ENCODE data around the gene MADD.
"Not testable (repeated sequence)": the region's sequence is repeated elsewhere in the genome, so short reads cannot be mapped to it uniquely, and the experiment has no call there.

MADD gene

DNA sequence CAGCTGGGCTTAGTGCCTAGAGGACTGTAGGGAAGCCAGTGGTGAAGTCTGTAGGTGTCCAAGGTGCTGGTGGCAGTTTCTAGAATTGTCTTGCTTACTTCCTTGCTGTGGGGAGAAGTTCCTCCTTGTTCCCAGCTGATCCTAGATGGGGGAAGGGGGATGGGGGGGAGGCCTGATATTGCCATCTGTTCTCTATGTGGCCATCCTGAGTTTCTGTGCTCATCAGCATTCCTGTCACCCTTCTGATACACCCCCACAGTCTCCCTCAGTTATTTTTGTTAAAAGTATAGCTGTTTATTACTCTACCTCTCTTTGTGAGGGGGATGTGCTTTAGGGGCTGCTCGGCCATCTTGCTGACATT, 36.5 kb downstream of the MADD start:
- Mint-ChIP-seq H3K4me3 (no peak overlapping the region), H3K9me3 (peaks cover 7% of the 10 kb centered on the region), H3K27ac (no peak overlapping the region), H3K27me3 (no peaks in the 10 kb centered on the region), H3K4me1 (peaks cover 6% of the 10 kb centered on the region), H3K36me3 (ENCODE audit: low read depth) (peaks cover 52% of the 10 kb centered on the region)
- no peak for DNase-seq
- ATAC-seq: no peak

DNA sequence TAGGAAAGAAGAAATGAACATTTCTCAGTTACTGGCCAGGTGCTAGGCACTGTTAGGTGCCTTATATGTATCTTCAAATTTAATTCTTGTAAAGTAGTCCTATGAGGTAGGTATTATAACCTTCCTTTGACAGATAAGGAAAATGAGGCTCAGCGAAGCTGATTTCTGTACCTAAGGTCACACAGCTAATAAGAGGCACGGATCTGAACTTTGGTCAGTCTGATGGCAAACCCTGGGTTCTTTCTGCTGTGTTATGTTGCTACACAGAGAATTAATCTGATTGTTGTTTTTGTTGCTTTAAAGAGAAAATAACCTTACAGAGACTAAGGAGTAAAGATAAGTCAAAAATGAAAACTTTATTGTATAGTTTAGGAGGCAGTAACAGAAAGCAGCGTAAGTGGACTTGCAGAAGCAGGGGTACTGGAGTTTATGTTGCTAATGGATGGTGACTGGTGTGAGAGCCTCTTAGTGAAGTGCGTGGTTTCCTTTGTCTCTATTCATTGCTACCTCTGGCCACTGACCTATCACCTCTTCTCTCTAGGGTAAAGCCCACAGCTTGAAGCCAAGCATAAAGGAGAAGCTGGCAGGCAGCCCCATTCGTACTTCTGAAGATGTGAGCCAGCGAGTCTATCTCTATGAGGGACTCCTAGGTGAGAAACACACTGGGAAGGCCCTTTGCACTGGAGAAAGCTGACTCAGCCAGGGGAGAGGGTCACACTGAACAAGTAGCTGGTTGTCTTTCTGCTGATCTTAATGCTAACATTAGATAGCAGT, 38.3 kb downstream of the MADD start:
- peaks cover 4% of the 10 kb centered on the region for H3K4me1 Mint-ChIP-seq
- peaks cover 48% of the 10 kb centered on the region for H3K36me3 Mint-ChIP-seq (ENCODE audit: low read depth)
- no peak for ATAC-seq
- no peak overlapping the region for H3K4me3 Mint-ChIP-seq
- H3K27me3 Mint-ChIP-seq: no peaks in the 10 kb centered on the region
- DNase-seq: no peak
- H3K27ac Mint-ChIP-seq: no peak overlapping the region
- H3K9me3 Mint-ChIP-seq: no peaks in the 10 kb centered on the region

- no peak for ATAC-seq
- H3K36me3 Mint-ChIP-seq (ENCODE audit: low read depth): peaks cover 47% of the 10 kb centered on the region
- DNase-seq: no peak
- no peaks in the 10 kb centered on the region for H3K27me3 Mint-ChIP-seq
- H3K27ac Mint-ChIP-seq: no peak overlapping the region
- no peaks in the 10 kb centered on the region for H3K9me3 Mint-ChIP-seq
- peaks cover 13% of the 10 kb centered on the region for H3K4me1 Mint-ChIP-seq
- H3K4me3 Mint-ChIP-seq: no peak overlapping the region
Measured at GRCh38 chr11:47314992-47315391, 45.1 kb downstream of the MADD start.

DNA sequence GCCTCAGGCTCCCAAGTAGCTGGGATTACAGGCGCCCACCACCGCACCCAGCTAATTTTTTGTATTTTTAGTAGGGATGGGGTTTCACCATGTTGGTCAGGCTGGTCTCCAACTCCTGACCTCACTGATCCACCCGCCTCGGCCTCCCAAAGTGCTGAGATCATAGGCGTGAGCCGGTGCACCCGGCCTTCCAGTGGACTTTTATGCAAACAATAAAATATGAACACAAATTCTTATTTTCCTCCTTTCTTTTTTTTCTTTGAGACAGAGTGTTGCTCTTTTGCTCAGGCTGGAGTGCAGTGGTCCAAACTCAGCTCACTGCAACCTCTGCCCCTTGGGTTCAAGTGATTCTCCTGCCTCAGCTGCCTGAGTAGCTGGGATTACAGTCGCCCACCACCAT, 46.6 kb downstream of the MADD start:
- H3K4me3 Mint-ChIP-seq, DNase-seq, H3K27me3 Mint-ChIP-seq, H3K9me3 Mint-ChIP-seq, H3K27ac Mint-ChIP-seq, ATAC-seq: not testable (repeated sequence)
- peaks cover 13% of the 10 kb centered on the region for H3K4me1 Mint-ChIP-seq
- peaks cover 40% of the 10 kb centered on the region for H3K36me3 Mint-ChIP-seq (ENCODE audit: low read depth)

DNA sequence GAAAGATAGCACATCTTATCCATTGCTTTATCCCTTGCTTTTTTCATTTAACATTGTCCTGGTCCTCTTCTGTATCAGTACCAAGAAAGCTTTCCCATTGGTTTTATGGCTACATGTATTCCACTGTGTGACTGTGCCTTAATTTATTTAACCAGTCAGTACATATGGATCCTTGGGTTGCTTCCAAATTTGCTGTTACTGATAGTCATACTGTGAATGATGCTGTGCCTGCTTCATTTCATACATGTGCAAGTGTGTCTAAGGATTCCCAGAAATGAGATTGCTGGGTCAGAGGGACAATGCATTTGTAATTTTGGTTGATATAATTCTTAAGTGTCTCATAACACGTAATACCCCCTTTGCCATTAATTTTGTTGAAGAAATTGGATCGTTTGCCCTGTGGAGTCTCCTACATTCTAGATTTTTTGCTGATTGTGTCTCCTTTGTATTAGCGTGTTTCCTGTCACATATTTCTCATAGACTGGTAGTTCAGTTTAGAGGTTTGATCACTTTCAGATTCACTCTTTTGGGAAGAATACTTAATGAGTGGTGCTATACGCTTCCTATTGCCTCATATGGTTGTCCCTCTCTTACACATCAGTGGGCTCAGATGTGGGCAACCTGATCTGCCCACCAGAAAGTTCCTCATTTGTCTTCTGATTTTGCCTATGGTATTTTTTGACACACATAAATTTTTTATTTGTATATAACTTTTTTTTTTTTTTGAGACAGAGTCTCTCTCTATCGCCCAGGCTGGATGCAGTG, 47.3 kb downstream of the MADD start:
- H3K27me3 Mint-ChIP-seq: no peaks in the 10 kb centered on the region
- peak; percentile 52 for ATAC-seq
- H3K36me3 Mint-ChIP-seq (ENCODE audit: low read depth): peaks cover 40% of the 10 kb centered on the region
- H3K4me3 Mint-ChIP-seq: no peak overlapping the region
- no peaks in the 10 kb centered on the region for H3K9me3 Mint-ChIP-seq
- peaks cover 13% of the 10 kb centered on the region for H3K4me1 Mint-ChIP-seq
- H3K27ac Mint-ChIP-seq: peak overlapping the region; percentile 64
- DNase-seq: no peak

- Mint-ChIP-seq H3K27ac (peak overlapping the region; percentile 41), H3K4me1 (peaks cover 9% of the 10 kb centered on the region), H3K36me3 (ENCODE audit: low read depth) (peaks cover 36% of the 10 kb centered on the region), H3K9me3 (no peaks in the 10 kb centered on the region), H3K4me3 (no peak overlapping the region), H3K27me3 (no peaks in the 10 kb centered on the region)
- ATAC-seq (no peak), DNase-seq (no peak)
Measured at GRCh38 chr11:47318166-47318565, 48.2 kb downstream of the MADD start.

- Mint-ChIP-seq H3K36me3 (ENCODE audit: low read depth) (peaks cover 20% of the 10 kb centered on the region), H3K4me1 (no peaks in the 10 kb centered on the region), H3K27me3 (no peaks in the 10 kb centered on the region), H3K27ac (no peak overlapping the region), H3K4me3 (no peak overlapping the region), H3K9me3 (no peaks in the 10 kb centered on the region)
- DNase-seq (no peak), ATAC-seq (no peak)
Measured at GRCh38 chr11:47324520-47324919, 54.6 kb downstream of the MADD start.

DNA sequence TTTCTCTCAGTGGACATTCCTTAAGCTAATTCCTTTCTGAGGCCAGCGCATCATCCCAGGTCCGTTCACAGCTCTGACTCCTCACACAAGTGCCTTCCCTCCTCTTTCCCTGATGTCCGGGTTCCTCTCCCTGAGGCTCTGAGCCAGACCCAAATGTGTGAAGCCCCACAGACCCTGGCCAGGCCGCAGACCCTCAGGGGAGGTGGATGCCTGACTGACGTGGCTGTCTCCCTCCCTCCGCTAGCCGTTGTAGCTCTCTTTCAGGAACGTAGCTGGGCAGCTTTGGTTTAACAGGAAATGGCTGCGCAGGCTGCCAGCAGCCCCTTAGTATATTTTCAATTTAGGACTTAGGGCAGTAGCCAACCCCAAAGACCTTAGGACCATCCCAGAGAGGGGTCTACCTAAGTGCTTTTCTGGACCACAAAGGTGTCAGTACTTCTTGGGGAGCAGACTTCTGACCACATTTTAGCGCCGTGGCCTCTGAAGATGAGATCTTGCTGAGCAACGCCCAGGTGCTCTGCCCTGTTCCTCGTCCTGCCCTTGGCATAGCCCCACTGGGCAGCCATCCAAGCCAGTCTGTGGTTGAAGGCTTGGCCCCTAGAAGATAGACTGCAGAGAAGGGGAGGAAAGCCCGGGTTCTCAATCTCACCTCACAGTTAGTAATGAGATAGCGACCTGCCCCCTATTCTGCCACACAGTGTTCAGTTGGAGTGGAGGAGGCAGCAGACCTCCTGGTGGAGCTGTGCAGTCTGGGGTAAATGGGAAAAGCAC, 55.5 kb downstream of the MADD start:
- peak overlapping the region; percentile 11 for H3K27ac Mint-ChIP-seq
- H3K27me3 Mint-ChIP-seq: no peaks in the 10 kb centered on the region
- peaks cover 20% of the 10 kb centered on the region for H3K36me3 Mint-ChIP-seq (ENCODE audit: low read depth)
- H3K4me3 Mint-ChIP-seq: no peak overlapping the region
- ATAC-seq (no peak), DNase-seq (no peak)
- H3K9me3 Mint-ChIP-seq: no peaks in the 10 kb centered on the region
- no peaks in the 10 kb centered on the region for H3K4me1 Mint-ChIP-seq

- ATAC-seq (no peak), DNase-seq (no peak)
- Mint-ChIP-seq H3K27me3 (no peaks in the 10 kb centered on the region), H3K27ac (no peak overlapping the region), H3K4me1 (no peaks in the 10 kb centered on the region), H3K4me3 (no peak overlapping the region), H3K36me3 (ENCODE audit: low read depth) (peaks cover 20% of the 10 kb centered on the region), H3K9me3 (no peaks in the 10 kb centered on the region)
Measured at GRCh38 chr11:47326198-47326597, 56.3 kb downstream of the MADD start.

GRCh38 chr11:47327025-47327424, 57.1 kb downstream of the MADD start:
- no peaks in the 10 kb centered on the region for H3K9me3 Mint-ChIP-seq
- no peak for ATAC-seq
- no peak overlapping the region for H3K4me3 Mint-ChIP-seq
- no peak for DNase-seq
- H3K27ac Mint-ChIP-seq: no peak overlapping the region
- H3K4me1 Mint-ChIP-seq: no peaks in the 10 kb centered on the region
- no peaks in the 10 kb centered on the region for H3K27me3 Mint-ChIP-seq
- H3K36me3 Mint-ChIP-seq (ENCODE audit: low read depth): peaks cover 14% of the 10 kb centered on the region

GRCh38 chr11:47327949-47328348, 58.0 kb downstream of the MADD start:
- Mint-ChIP-seq H3K4me1 (no peaks in the 10 kb centered on the region), H3K27me3 (no peaks in the 10 kb centered on the region), H3K27ac (no peak overlapping the region), H3K4me3 (no peak overlapping the region), H3K9me3 (no peaks in the 10 kb centered on the region), H3K36me3 (ENCODE audit: low read depth) (peaks cover 13% of the 10 kb centered on the region)
- ATAC-seq (no peak), DNase-seq (no peak)

DNA sequence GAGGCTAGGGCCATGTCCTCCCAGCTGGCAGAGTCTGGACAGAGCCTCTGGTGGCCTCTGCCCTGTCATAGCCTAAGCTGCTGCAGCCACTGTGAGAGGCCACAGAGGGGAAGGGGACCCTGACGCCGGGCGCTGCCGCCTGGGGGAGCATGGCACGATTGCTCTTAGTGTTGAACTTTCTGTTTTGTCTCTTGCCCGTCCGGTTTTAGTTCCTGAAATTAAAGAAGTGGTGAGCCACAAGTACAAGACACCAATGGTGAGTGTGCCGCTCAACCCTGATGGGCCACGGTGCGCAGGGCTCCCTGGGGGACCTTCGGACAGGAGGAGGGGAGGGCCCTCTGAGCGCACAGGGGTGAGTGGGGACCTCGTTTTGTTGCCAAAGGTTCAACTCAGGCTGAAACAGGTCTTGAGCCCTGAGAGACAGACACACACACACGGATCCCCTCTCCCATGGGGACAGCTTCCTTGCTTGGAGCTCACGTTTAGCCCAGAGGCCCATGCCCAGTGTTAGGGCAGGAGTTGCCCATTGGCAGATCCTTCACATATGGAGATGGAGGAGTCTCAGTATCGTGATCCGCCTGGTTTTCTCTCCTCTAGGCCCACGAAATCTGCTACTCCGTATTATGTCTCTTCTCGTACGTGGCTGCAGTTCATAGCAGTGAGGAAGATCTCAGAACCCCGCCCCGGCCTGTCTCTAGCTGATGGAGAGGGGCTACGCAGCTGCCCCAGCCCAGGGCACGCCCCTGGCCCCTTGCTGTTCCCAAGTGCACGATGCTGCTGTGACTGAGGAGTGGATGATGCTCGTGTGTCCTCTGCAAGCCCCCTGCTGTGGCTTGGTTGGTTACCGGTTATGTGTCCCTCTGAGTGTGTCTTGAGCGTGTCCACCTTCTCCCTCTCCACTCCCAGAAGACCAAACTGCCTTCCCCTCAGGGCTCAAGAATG, 58.8 kb downstream of the MADD start:
- no peak overlapping the region for H3K4me3 Mint-ChIP-seq
- H3K9me3 Mint-ChIP-seq: no peaks in the 10 kb centered on the region
- DNase-seq (no peak), ATAC-seq (no peak)
- H3K27me3 Mint-ChIP-seq: no peaks in the 10 kb centered on the region
- peaks cover 13% of the 10 kb centered on the region for H3K36me3 Mint-ChIP-seq (ENCODE audit: low read depth)
- no peaks in the 10 kb centered on the region for H3K4me1 Mint-ChIP-seq
- H3K27ac Mint-ChIP-seq: peak overlapping the region; percentile 42

DNA sequence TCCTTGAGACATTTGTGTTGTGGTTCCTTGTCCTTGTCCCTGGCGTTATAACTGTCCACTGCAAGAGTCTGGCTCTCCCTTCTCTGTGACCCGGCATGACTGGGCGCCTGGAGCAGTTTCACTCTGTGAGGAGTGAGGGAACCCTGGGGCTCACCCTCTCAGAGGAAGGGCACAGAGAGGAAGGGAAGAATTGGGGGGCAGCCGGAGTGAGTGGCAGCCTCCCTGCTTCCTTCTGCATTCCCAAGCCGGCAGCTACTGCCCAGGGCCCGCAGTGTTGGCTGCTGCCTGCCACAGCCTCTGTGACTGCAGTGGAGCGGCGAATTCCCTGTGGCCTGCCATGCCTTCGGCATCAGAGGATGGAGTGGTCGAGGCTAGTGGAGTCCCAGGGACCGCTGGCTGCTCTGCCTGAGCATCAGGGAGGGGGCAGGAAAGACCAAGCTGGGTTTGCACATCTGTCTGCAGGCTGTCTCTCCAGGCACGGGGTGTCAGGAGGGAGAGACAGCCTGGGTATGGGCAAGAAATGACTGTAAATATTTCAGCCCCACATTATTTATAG, 59.6 kb downstream of the MADD start:
- DNase-seq (no peak), ATAC-seq (no peak)
- Mint-ChIP-seq H3K4me1 (no peaks in the 10 kb centered on the region), H3K27ac (no peak overlapping the region), H3K27me3 (no peaks in the 10 kb centered on the region), H3K4me3 (no peak overlapping the region), H3K9me3 (no peaks in the 10 kb centered on the region), H3K36me3 (ENCODE audit: low read depth) (peaks cover 13% of the 10 kb centered on the region)
